NK-92 (cell line): ENCODE results near the gene MRC2.
"Not testable (repeated sequence)": the region's sequence is repeated elsewhere in the genome, so short reads cannot be mapped to it uniquely, and the experiment has no call there.

Experiments used
- DNase-seq: peaks from one replicate; lab custom pipeline; 2025; ENCODE audit not compliant: unreplicated experiment; lab: John Stamatoyannopoulos, UW

Gene MRC2

GRCh38 chr17:62678214-62678919, 50.9 kb downstream of the MRC2 start:
- DNase-seq = no peak

DNA sequence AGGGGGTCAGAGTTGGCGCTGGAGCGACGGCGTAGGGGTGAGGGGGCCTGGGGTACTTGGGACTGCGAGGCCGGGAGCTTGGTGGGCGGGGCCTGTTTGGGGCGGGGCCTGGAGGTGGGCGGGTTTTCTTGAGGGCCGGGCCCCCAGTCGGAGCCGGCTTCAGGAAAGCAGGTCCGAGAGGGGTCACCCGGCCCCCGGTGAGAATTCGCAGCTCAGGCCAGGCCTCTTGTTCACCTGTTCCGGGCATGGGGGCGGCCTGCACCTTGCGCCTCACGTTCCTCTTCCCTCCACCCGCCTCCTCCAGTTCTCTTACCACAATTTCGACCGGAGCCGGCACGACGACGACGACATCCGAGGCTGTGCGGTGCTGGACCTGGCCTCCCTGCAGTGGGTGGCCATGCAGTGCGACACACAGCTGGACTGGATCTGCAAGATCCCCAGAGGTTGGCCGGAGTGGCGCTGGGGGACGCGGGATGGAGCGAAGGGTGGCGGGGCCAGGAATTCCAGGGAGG, 52.5 kb downstream of the MRC2 start:
- no peak for DNase-seq

- DNase-seq = no peak
Measured at GRCh38 chr17:62680541-62681052, 53.1 kb downstream of the MRC2 start.

- DNase-seq = no peak
Measured at GRCh38 chr17:62681061-62681938, 53.8 kb downstream of the MRC2 start.

GRCh38 chr17:62681939-62682381, 54.5 kb downstream of the MRC2 start:
- no peak for DNase-seq

DNA sequence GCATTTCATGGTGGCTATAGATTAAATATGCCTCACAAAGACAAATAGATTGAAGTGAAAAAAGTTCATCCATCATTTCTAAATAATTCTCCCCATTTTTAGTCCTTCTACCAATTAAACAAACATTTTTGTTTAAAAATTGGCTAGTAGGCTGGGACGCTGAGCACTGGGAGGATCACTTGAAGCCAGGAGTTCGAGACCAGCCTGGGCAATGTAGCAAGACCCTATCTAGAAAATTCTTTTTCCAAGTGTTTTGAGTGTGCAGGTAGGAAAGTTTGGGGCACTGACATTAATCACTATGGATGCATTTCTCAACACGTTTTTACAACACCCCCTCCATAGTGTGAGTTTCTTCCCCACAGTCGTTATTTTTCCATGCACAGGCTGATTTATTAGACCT, 56.7 kb downstream of the MRC2 start:
- no peak for DNase-seq

GRCh38 chr17:62687997-62688396, 60.5 kb downstream of the MRC2 start:
- no peak for DNase-seq

DNA sequence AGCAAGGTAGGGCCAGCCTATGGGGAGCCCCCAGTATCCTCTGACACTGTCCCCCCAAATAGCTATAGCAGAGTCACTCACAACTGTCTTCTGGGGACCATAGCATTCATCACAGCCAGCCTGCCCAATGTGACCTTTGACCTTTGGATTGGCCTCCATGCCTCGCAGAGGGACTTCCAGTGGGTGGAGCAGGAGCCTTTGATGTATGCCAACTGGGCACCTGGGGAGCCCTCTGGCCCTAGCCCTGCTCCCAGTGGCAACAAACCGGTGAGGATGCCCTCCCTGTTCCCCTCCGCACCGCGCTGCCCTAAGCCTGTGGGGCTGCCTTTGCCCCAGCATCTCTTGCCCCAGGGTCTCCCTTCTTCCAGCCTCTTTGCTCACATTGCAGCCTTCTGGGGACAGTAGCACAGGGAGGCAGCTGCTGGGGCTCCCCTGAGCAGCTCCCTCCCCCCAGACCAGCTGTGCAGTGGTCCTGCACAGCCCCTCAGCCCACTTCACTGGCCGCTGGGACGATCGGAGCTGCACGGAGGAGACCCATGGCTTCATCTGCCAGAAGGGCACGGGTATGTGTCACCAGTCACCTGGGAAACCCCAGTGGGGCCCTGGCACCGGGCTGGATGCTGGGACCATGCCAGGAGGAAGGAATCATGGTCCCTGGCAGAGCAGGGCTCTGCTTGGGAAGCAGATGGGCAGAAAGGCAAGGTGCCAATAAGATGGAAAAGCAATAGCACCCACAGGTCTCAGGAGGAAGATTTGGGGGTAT, 61.1 kb downstream of the MRC2 start:
- DNase-seq = no peak

DNA sequence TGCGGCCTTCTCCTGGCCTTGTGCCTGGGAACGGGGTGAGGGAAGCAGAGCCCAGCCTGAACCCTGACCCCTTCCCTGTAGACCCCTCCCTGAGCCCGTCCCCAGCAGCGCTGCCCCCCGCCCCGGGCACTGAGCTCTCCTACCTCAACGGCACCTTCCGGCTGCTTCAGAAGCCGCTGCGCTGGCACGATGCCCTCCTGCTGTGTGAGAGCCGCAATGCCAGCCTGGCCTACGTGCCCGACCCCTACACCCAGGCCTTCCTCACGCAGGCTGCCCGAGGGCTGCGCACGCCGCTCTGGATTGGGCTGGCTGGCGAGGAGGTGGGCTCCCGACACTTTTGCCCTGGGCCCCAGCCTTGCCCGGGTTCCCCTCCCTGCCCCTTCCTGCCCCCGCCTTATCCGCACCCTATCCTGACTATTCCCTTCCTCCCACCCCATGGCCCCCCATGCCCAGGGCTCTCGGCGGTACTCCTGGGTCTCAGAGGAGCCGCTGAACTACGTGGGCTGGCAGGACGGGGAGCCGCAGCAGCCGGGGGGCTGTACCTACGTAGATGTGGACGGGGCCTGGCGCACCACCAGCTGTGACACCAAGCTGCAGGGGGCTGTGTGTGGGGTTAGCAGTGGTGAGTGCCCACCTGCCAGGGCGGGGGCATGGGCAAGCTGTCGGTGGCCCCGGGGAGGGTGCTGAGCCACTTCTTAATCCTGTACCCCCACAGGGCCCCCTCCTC, 62.1 kb downstream of the MRC2 start:
- DNase-seq = no peak

DNA sequence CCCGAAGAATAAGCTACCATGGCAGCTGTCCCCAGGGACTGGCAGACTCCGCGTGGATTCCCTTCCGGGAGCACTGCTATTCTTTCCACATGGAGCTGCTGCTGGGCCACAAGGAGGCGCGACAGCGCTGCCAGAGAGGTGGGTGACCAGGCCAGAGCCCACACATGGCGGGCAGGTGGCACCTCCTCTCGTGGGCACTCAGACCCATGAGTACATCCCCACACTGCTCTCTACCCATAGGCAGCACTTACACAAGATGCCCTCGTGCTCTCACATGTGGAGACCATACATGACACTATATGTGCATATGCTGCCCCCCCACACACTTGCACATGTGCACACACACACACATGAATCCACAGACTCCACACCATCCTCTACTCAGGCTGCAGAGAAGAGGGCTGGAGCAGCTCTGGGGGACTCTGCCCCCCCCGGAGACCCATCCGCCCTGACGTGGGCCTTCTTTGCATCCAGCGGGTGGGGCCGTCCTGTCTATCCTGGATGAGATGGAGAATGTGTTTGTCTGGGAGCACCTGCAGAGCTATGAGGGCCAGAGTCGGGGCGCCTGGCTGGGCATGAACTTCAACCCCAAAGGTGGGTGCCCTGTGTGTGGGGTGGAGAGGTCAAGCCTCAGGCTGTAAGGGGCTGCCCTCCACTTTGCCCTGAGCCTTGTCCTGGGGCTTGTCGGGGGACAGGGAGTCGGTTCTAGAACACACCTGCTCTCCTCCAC, 62.9 kb downstream of the MRC2 start:
- no peak for DNase-seq

- DNase-seq = not testable (repeated sequence)
Measured at GRCh38 chr17:62691589-62691915, 64.1 kb downstream of the MRC2 start.

- no peak for DNase-seq
Measured at GRCh38 chr17:62692159-62692651, 64.7 kb downstream of the MRC2 start.

GRCh38 chr17:62692721-62693431, 65.4 kb downstream of the MRC2 start:
- DNase-seq = no peak

DNA sequence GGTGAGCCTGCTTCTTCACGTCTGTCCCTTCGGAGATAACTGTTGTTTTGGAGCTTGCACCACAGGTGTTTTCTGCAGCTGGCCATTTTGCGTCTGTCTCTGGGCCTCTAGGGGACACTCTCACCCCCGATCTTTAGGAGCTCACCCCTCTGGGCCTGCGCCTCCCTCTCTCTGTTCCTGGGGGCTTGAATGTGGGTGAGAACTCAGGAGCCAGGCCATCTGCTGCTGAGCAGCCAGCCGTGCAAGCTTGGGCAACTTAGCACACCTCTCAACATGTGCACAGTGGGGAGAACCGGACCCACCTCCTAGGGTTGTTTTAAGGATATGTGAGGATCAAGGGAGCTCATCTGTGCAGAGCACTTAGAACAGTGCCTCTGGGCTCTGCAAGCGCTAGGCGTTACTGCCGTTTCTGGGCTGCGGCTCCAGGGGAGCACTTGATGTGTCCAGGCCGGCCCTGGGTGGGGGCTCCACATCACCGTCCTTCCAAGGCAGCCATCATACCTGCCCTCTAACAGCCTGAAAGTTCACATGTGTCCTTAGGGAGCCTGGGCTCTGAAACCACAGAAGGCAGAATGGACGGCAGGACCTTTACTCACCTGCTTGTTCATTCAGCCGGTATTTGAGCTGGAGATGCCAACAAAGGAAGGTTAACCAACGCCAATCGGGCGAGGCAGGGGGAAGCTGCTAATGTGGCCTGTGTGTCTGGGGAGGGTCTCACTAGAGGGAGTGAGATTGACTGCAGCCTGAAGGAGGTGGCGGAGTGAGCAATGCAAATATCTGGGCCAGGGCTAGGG, 66.3 kb downstream of the MRC2 start:
- no peak for DNase-seq

DNA sequence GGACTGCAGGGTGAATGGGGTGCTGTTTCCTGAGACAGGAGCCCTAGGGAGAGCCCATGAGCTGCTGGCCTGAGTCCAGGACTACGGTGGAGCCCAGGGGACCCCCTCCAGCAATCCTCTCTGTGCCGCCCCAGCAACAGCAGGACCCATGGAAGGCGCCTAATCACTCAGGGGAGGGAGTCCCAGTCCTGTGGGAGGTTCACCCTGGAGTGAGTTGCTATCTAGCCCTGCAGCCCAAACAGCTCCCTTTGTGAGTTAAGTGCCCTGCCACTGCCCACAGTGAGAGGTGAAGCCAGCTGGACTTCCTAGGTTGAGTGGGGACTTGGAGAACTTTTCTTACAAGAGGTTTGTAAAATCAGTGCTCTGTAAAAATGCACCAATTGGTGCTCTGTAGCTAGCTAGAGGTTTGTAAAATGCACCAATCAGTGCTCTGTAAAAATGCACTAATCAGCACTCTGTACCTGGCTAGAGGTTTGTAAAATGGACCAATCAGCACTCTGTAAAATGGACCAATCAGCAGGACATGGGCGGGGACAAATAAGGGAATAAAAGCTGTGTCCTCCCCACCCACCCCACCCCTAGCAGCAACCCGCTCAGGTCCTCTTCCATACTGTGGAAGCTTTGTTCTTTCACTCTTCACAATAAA, 67.7 kb downstream of the MRC2 start:
- not testable (repeated sequence) for DNase-seq

- no peak for DNase-seq
Measured at GRCh38 chr17:62696256-62696655, 68.8 kb downstream of the MRC2 start.

- no peak for DNase-seq
Measured at GRCh38 chr17:62696726-62697490, 69.4 kb downstream of the MRC2 start.
